Activated effector memory CD4-positive, alpha-beta T cell treated with anti-CD3 and anti-CD28 coated beads, Interleukin-2, amount 50 U/mL, for 16 hours (primary cell): ENCODE measurements around the gene UHRF2.
"Not testable (repeated sequence)": the region's sequence is repeated elsewhere in the genome, so short reads cannot be mapped to it uniquely, and the experiment has no call there.

Experiments used
- DNase-seq: peaks from one replicate; pipeline ENCODE4 v3.0.0-alpha.2; 2020

UHRF2 gene, protein sequence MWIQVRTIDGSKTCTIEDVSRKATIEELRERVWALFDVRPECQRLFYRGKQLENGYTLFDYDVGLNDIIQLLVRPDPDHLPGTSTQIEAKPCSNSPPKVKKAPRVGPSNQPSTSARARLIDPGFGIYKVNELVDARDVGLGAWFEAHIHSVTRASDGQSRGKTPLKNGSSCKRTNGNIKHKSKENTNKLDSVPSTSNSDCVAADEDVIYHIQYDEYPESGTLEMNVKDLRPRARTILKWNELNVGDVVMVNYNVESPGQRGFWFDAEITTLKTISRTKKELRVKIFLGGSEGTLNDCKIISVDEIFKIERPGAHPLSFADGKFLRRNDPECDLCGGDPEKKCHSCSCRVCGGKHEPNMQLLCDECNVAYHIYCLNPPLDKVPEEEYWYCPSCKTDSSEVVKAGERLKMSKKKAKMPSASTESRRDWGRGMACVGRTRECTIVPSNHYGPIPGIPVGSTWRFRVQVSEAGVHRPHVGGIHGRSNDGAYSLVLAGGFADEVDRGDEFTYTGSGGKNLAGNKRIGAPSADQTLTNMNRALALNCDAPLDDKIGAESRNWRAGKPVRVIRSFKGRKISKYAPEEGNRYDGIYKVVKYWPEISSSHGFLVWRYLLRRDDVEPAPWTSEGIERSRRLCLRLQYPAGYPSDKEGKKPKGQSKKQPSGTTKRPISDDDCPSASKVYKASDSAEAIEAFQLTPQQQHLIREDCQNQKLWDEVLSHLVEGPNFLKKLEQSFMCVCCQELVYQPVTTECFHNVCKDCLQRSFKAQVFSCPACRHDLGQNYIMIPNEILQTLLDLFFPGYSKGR

DNA sequence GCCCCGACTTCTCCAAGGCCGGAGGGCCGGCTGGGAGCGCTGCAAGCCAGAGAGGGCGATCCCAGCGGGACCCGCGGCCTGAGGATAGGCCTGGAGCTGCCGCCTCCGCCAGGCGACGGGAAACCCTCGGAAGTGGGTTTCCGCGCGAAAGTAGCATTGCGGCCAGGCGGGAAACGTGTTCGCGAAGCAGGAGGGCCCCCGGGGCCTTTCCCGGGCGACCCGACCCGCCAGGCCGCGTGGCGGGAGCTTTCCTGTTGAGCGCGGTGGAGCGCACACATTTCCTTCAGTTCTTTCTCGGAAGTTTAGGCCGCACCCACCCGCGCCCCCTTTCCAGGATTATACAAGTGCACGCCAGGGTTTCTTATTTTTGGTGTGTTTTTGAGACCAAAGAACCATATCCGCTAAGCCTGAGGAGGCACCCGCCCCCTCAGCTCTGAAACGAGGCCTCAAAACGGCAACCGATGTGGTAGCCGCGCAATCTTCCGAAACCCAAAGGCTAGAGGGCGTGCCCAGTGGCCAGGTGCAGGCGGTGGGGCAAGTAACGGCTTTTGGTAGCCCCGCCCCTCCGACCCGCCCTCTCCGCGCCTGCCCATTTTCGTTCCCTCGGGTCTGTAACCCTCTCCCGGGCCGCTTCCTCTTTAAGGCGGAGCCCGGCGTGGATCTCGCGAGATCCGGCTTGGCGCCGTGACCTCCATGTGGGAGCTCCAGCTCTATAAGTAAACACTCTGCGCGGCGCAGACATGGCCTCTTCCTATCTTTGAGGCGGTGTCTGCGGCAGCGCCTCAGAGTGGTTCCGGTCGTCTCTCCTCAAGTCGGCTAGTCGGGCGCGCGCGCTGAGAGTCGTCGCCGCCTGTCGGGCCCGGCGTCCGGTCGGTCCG lies at the start of gene UHRF2:
UHRF2 (plus strand) TSS at position 713 of the 878 bp plus-strand sequence. CDS start 292 bp downstream, outside the sequence.
- DNase-seq: peak; percentile 100

DNA sequence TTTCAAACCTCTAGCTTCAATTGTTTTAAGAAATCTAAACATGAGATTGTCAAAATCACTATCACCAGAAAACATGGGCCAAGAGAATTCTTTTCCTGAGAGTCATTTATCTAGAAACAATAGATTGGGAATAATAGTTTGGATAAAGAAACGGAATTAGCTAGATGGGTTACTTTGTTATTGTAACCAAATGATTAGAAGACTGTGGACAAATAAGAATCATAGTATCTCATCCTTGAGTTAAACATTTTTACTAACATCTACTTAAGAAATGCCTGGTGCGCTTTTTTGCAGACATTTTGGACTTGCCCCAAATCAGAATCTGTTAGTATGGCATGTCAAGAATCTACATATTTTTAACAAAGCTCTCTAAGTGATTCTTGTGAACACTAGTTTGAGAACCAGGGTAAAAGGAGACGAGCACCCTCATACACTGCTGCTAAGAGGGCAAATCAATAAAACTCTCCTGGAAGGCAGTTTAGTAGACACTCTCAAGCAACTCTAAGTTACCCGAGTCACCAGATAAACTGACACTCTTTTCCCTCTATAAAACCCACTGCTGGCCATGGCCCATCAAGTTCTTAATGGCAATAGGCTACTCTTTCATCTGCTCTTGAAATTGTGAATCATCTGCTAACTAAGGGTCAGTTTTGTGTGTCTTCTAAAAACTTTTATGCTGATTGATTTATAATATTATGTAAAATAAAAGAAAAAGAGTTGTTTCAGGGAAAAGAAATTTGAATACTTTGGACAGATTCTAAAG lies 45.7 kb upstream of the UHRF2 start:
- no peak for DNase-seq

DNA sequence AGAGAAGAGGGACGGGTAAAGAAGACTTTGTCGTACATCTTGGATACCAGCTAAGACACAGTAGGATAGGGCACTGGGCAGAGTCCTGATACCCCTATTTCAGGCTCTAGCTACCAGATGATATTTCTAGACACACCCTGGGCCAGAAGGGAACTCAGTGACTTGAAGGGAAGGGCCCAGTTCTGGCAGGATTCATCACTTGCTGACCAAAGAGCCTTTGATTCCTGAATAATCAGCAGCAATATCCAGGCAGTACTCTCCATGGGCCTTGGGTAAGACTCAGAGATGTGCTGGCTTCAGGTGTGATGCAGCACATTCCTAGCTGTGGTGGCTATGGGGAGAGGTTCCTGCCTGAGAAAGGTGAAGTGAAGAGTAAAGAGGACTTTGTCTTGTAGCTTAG lies 44.2 kb upstream of the UHRF2 start:
- no peak for DNase-seq

DNA sequence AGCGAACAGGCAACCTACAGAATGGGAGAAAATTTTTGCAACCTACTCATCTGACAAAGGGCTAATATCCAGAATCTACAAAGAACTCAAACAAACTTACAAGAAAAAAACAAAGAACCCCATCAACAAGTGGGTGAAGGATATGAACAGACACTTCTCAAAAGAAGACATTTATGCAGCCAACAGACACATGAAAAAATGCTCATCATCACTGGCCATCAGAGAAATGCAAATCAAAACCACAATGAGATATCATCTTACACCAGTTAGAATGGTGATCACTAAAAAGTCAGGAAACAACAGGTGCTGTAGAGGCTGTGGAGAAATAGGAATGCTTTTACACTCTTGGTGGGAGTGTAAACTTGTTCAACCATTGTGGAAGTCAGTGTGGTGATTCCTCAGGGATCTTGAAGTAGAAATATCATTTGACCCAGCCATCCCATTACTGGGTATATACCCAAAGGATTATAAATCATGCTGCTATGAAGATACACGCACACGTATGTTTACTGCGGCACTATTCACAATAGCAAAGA lies 31.5 kb upstream of the UHRF2 start:
- not testable (repeated sequence) for DNase-seq

DNA sequence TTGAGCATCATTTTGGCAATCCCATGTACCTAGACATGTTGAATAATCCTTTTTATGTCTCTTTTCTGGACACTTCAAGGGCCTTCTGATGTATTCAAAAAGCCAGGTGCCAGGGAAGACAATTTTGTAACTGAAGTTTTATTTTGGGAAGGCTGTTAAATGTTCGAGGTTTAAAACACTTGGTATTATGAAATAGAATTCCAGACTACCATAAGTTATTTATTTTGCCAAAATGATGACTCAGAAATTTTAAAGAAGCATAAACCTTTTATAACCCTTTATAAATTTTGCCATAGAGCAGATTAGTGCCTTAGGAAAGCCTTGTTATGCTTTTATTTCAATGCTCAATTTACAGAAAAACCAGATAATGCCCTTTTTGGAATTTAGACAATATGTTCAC lies 30.3 kb upstream of the UHRF2 start:
- no peak for DNase-seq

DNA sequence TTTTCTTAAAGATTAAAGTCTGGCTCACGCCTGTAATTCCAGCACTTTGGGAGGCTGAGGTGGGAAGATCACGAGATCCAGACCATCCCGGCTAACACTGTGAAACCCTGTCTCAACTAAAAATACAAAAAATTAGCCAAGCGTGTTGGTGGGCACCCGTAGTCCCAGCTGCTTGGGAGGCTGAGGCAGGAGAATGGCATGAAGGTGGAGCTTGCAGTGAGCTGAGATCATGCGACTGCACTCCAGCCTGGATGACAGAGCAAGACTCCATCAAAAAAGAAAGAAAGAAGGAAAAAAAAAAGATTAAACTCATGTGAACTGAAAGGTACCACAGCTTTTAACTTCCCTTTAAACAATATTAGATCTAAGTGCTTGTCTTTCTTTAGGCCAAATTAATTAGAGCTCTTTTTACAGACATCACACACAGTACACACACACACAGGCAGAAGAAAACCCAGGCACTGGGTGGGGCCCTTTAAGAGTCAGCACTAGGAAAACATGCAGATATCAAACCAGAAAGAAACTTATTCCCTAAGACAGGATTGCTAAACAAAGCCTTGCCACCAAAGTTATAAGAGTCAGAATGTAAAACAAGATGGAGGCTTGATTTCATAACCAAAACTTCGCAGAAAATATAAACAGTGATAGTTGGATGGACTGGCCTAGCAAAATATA lies 29.3 kb upstream of the UHRF2 start:
- no peak for DNase-seq

DNA sequence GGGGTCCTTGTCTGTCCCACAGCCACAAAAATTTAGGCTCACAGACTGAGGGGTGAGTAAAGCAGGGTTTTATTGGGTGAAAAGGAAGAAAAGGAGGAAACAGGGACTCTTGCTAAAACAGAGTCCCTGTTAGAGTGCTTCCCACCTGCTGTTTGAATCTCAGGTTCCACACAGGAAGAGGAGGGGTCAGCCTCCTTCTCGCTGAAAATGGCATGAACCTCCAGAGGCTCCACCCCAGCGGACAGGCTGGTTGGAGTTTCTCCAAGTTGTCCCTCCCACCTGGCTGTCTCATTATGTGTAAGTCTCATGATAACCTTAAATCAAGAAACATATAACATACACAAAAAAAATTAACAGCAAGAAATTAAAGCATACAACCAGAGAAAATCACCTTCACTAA lies 28.3 kb upstream of the UHRF2 start:
- no peak for DNase-seq

DNA sequence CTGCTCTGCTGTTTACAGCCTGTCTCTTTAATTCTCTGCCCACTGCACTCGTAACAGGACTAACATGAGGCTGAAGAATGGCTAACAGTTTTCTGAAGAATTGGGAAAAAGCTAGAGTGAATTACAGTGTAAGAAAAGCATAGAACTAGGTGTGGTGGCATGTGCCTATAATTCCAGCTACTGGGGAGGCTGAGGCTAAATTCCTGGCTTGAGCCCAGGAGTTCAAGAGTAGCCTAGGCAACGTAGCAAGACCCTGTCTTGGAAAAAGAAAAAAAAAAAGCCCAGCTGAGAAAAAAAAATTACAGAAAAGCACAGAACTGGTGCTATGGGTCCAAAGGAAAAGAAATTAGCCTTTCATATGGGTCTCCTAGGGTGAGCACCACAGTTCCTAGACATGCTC lies 13.9 kb upstream of the UHRF2 start:
- DNase-seq: no peak

DNA sequence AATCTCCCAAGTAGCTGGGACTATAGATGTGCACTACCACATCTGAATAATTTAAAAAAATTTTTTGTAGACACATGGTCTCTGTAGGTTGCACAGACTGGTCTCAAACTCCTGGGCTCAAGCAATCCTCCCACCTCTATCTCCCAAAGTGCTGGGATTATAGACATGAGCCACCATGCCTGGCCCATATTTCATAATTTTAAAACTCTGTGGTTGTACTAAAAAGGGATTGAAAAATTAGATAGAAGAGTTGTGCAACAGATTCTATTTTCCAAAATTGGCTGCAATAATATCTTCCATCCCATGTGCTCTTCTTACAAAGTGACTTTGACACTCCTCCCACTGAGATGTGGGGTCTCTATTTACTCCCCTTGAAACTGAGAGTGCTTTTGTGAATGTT lies 7.6 kb upstream of the UHRF2 start:
- no peak for DNase-seq

DNA sequence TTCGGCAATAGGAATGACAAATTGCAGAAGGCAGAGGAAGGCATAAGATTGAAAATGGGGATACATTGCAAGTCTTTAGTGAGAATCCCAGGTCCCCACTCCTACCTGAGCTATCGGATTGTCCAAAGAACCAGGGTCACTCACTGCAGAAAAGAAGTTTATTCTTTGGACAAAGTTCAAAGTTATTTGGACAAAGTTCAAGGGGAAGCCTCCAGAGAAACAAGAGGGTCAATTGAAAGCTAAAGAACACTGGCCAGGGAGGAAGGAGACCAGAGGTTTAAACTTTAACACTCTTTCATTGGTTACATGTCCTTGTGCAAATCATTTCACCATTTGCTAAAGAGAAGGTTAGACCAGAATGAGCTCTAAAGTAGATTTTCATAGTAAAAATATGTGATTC lies 5.2 kb upstream of the UHRF2 start:
- no peak for DNase-seq

DNA sequence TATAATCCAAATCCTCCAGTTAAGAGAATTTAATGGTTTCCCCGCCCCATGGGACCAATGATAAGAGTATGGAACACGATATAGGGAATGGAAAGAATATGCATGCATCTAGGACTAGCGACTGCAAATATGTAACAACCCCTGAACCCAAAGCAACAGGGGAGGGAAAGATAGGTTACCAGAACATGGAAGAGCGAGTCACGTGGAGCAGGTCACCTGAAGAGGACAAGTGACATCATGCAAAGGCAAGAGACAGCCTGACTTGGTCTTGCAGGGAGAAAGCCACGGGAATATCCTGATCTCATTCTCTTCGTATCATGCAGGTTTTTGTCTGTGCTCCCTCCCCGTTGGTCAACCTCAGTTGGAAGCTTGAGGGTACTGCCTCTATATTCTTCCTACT lies 4.7 kb upstream of the UHRF2 start:
- DNase-seq: no peak

DNA sequence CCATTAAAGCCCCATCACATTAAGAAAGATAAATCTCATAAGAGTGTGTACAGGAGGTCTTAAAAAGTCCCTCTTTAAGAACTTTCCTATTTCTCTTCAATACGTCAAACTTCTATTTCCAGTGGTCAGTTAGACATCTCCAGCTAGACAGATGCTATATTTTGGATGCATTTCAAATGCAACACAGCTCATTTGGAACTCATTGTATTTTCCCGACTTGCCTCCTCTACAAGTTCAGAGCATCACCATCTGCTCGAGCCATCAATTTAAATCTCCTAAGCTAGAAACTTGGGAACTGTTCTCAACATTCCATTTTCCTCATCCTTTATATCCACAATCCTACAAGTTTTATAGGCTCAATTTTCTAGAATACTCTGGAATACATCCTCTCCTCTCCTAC lies 3.2 kb upstream of the UHRF2 start:
- no peak for DNase-seq

DNA sequence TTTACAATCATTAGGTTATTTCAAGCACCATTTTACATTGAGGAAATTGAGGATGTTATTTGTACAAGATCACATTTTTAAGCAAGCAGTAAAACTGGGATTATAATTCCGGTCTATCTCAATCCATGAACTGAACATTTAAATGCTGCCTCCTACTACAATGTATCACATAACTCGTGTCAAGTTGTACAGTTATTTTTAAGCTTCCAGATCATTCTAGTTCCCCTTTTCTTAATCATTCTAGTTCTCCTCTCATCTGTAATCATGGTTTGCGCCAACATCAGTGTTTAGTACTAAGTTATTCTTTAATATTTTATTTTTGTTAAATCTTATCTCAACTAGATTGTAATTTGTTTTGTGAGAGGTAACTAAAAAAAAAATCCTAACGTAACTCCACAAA lies 2.4 kb upstream of the UHRF2 start:
- DNase-seq: no peak

DNA sequence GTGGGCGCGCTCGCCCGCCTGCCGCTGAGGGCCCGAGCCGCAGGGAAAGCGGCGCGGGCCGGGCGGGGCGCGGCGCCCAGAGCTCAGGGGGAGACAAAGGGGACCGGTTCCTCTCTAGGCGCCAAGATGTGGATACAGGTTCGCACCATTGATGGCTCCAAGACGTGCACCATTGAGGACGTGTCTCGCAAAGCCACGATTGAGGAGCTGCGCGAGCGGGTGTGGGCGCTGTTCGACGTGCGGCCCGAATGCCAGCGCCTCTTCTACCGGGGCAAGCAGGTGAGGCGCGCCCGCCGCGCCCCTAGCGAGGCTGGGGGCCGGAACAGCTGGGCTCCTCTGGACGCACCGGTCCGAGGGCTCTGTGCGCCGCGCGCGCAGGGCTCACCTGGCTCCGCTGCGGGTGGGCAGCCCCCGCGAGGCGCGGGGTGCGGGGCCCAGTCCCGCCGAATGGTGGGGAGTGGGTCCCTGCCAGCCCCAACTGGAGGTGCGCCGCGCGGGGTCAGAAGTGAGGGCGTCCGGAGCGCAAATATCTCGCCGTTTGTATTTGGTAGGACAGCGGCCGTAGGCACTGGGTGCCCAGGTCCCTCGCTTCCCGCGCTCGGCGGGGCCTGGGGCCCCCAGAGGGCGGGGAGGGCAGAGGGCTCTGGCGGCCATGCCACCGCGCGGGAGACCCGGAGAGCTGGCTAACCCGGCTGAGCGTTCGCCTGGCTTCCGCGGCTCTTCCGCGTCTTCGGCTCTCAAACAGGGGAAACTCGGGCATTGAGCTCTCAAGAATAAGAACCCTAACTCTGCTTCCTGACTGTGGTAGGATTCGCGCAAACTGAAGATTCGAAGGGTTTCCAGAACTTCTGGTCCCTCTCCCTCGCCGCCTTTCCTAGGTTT lies 607 bp downstream of the UHRF2 start:
- DNase-seq: peak; percentile 82

DNA sequence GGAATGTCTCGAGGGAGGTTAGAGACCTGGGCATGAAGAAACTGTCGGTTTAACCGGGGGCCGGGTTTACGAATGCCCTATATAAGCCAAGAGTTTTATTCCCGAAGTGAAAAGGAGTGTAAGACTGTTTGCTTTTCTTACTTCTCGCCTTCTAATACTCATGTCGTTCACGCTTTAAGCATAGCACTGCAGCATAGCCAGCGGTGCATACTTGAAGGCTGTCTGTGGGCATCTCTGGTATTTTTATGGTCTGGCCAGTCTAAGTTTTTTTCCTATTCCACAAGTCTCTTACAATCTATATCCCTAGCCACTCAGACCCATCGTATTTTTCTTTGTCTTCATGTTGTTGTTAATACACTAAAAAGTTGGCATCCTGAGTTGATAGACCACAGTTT lies 1.2 kb downstream of the UHRF2 start:
- DNase-seq: no peak

DNA sequence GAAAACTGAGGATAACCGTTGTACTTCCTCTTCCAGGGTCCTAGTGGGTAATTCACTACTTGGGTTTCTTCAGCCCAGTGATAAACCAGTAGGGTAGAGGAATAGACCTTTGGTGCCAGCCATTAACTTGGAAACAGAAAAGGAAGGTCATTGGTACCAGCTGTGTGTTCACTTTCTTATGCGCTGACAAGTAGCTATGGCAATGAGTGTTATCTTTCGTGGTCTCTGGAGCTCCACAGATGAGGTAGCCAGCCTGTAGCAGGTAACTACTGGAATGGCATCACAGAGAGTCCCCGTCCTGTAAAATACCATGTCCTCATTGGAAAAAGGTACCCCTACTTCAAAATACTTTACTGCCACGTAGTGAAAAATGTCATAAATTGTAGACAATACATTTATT lies 2.3 kb downstream of the UHRF2 start:
- DNase-seq: no peak

DNA sequence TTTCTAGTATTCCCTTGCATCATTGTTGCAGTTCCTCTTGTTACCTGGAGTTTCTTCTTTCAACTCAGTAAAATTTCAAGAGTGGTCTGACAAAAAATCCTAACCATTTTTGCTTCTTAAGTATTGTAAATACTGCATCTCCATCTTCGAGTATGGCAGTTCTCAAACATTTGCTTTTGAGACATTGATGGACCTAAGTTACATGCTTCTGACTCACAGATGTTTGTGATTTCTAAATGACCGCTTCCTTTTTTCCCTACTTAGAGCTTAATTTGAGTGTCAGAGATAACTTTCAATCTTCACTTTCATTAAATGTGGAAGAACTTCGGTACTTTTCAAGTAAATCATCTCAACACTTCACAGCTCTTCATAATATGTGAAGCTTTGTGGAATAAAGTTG lies 4.2 kb downstream of the UHRF2 start:
- DNase-seq: no peak

DNA sequence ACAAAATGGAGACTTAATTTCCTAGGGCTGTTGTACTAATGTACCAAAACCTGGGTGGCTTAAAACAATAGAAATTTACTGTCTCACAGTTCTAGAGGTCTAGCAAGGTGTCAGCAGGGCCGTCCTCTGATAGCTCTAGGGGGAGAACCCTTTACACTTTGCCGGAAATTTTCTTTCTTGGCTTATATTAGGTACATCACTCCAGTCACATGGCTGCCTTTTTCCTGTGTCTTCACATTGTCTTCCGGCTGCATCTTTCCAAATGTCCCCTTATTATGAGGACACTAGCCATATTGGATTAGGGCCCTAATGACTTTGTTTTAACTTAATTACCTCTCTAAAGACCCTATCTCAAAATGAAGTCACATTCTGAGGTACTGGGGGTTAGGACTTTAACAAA lies 5.8 kb downstream of the UHRF2 start:
- no peak for DNase-seq

DNA sequence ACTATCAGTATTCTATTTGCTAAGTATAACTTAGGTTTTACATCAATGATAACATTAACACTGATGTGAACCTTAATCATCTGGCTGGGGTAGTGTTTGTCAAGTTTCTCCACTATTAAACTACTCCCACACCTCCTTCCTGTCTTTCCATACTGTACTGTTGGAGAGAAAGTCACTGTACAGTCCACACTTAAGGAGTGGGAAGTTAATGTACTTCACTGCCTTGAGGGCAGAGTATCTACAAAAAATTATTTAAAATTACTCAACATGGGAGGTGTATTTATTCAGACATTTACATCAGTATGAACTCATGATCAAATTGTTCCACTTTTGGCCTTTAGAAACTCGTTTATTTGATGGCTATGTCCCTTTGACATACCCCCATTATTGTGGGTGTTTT lies 11.9 kb downstream of the UHRF2 start:
- DNase-seq: no peak

DNA sequence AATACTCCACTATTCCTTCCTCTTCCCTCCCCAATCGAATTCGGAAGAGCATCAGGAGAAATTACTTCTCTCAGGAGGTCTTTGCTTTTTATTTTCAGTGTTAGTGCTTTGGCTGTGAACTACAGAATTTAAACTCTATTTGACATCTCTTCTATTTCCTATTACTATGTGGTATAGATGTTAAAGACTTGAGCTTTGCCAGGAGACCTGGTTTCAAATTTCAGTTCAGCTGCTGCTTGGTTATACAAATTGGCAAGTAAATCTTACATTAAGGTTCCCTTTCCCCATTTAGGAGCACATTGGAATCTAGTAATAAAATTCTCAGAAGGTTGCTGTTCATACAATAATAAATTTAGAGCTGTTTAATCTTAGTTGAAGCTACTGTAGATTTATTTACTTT lies 13.1 kb downstream of the UHRF2 start:
- no peak for DNase-seq
